HepG2 (cell line): Measurements from ENCODE around the gene HSD11B2.

ENCODE experiments used
- AHDC1 ChIP-seq: sonication (generic); formaldehyde crosslinking; IDR thresholded peaks from 2 replicates; pipeline ENCODE4 v1.5.1; 2020; ENCODE audit warnings: mild to moderate bottlenecking, missing genetic modification reagents, borderline replicate concordance
- CEBPB ChIP-seq: IDR thresholded peaks from 2 replicates; pipeline ENCODE4 v1.6.1; 2011; ENCODE audit warnings: low read depth, low read length, improper control_type of control experiment, borderline replicate concordance
- CHCHD3 ChIP-seq: sonication (generic); formaldehyde crosslinking; IDR thresholded peaks from 2 replicates; pipeline ENCODE4 v1.8.0; 2022; ENCODE audit warnings: mild to moderate bottlenecking, missing genetic modification reagents, moderate library complexity
- GTF2F1 ChIP-seq: fragments of 150-350 bp; IDR thresholded peaks from 2 replicates; pipeline ENCODE4 v1.6.1; 2014; ENCODE audit warnings: low read length
- KMT2A ChIP-seq: sonication (generic); formaldehyde crosslinking; IDR thresholded peaks from 2 replicates; pipeline ENCODE4 v1.4.0; 2020; ENCODE audit warnings: missing genetic modification reagents
- SP2 ChIP-seq: sonication (generic); formaldehyde crosslinking; IDR thresholded peaks from 2 replicates; pipeline ENCODE4 v1.5.1; 2020; ENCODE audit warnings: mild to moderate bottlenecking, missing genetic modification reagents
- TBP ChIP-seq: sonication (generic); formaldehyde crosslinking; IDR thresholded peaks from 2 replicates; pipeline ENCODE4 v1.5.0; 2020; ENCODE audit warnings: missing genetic modification reagents
- ZNF660 ChIP-seq: sonication (generic); formaldehyde crosslinking; IDR thresholded peaks from 2 replicates; pipeline ENCODE4 v1.5.1; 2020; ENCODE audit warnings: mild to moderate bottlenecking, low read depth, missing genetic modification reagents, borderline replicate concordance
- ZNF672 ChIP-seq: sonication (generic); formaldehyde crosslinking; IDR thresholded peaks from 2 replicates; pipeline ENCODE4 v1.8.1; 2022; ENCODE audit warnings: missing genetic modification reagents
- ZNF879 ChIP-seq: sonication (generic); formaldehyde crosslinking; IDR thresholded peaks from 2 replicates; pipeline ENCODE4 v1.8.1; 2023; ENCODE audit warnings: missing genetic modification reagents
- TF ChIP-seq, protein P1 (sequence below): sonication (generic); formaldehyde crosslinking; IDR thresholded peaks from 2 replicates; pipeline ENCODE4 v1.4.0; 2020; ENCODE audit warnings: missing genetic modification reagents
- TF ChIP-seq, protein P2 (sequence below): sonication (generic); formaldehyde crosslinking; IDR thresholded peaks from 2 replicates; pipeline ENCODE4 v1.4.0; 2020; ENCODE audit warnings: mild to moderate bottlenecking, missing genetic modification reagents, borderline replicate concordance
- TF ChIP-seq, protein P3 (sequence below): sonication (generic); formaldehyde crosslinking; IDR thresholded peaks from 2 replicates; pipeline ENCODE4 v1.5.0; 2020; ENCODE audit warnings: mild to moderate bottlenecking, missing genetic modification reagents, moderate library complexity

GRCh38 chr16:67392301-67393059 lies 38.4 kb upstream of the HSD11B2 start:
- TF ChIP-seq, protein P1, sequence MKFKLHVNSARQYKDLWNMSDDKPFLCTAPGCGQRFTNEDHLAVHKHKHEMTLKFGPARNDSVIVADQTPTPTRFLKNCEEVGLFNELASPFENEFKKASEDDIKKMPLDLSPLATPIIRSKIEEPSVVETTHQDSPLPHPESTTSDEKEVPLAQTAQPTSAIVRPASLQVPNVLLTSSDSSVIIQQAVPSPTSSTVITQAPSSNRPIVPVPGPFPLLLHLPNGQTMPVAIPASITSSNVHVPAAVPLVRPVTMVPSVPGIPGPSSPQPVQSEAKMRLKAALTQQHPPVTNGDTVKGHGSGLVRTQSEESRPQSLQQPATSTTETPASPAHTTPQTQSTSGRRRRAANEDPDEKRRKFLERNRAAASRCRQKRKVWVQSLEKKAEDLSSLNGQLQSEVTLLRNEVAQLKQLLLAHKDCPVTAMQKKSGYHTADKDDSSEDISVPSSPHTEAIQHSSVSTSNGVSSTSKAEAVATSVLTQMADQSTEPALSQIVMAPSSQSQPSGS (CRISPR knock-in tag): no peak
- TF ChIP-seq, protein P2, sequence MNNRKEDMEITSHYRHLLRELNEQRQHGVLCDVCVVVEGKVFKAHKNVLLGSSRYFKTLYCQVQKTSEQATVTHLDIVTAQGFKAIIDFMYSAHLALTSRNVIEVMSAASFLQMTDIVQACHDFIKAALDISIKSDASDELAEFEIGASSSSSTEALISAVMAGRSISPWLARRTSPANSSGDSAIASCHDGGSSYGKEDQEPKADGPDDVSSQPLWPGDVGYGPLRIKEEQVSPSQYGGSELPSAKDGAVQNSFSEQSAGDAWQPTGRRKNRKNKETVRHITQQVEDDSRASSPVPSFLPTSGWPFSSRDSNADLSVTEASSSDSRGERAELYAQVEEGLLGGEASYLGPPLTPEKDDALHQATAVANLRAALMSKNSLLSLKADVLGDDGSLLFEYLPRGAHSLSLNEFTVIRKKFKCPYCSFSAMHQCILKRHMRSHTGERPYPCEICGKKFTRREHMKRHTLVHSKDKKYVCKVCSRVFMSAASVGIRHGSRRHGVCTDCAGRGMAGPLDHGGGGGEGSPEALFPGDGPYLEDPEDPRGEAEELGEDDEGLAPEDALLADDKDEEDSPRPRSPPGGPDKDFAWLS (CRISPR knock-in tag): no peak
- TF ChIP-seq AHDC1 (CRISPR knock-in tag) (no peak), CEBPB (no peak), GTF2F1 (no peak), KMT2A (CRISPR knock-in tag) (no peak), TBP (no peak), ZNF879 (CRISPR knock-in tag) (no peak), SP2 (CRISPR knock-in tag) (no peak), CHCHD3 (CRISPR knock-in tag) (0 out of 2 replicates have a peak, but pooled peaks have one; percentile 53), ZNF672 (CRISPR knock-in tag) (no peak), ZNF660 (CRISPR knock-in tag) (no peak)
- TF ChIP-seq, protein P3, sequence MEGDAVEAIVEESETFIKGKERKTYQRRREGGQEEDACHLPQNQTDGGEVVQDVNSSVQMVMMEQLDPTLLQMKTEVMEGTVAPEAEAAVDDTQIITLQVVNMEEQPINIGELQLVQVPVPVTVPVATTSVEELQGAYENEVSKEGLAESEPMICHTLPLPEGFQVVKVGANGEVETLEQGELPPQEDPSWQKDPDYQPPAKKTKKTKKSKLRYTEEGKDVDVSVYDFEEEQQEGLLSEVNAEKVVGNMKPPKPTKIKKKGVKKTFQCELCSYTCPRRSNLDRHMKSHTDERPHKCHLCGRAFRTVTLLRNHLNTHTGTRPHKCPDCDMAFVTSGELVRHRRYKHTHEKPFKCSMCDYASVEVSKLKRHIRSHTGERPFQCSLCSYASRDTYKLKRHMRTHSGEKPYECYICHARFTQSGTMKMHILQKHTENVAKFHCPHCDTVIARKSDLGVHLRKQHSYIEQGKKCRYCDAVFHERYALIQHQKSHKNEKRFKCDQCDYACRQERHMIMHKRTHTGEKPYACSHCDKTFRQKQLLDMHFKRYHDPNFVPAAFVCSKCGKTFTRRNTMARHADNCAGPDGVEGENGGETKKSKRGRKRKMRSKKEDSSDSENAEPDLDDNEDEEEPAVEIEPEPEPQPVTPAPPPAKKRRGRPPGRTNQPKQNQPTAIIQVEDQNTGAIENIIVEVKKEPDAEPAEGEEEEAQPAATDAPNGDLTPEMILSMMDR (CRISPR knock-in tag): no peak
